8988T (cell line): Measurements from ENCODE around the gene PIGC.

Experiments
- DNase-seq: peaks from one replicate; pipeline ENCODE4 v3.0.0; 2011

Gene PIGC

DNA sequence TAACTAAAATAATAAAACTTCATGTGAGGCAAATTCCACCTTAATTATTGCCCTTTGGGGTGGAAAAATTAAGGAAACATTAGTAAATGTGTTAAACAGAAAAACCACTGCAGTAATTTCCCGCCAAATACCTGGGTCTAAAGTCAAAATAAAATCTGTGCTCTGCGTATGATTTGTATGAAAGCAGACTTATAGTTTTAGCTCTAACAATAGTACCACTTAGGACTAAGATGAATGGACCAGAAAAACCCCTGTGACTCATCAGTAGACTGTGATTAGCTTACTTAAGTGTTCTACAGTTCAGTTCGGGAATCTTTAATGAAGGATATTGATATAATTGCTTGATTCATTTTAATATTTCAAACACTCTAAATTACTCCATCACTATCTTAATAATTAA, 46.6 kb downstream of the PIGC start:
- no peak for DNase-seq

DNA sequence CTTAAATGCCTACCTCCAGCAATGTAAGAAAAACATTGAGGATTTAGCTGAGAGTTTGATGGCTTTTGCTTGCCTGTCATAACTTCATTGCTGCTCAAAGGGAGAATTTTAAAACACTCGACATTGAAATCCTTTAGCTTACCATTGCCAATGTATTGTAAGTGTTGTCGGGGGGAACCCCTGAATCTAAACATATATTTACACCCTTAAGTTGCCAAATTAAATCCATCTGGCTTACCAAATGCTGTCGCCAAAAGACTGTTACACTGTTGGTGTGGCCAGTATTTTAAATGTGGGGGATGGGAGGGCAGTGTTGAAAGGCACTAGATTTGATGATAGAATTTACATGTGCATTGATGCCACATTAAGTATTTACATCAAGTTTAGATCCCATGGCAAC, 48.3 kb downstream of the PIGC start:
- DNase-seq: no peak

DNA sequence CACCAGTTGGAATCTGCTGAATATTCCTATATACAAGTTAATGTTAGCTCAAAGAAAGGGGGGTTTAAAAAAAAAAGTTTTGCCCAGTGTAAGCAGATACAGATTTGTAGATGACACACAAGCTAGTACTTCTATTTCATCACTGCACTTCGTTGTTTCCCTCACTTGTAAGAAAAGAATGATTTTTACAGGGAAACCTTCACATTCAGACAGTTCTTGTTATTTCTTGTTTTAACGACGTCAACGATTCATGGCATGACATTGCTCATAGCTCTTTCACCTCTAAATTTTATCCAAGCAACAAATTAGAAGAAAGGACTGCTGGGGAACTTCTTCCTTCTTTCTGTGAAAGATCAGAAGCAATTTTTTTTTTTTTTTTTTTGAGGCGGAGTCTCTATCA, 49.1 kb downstream of the PIGC start:
- DNase-seq: no peak

DNA sequence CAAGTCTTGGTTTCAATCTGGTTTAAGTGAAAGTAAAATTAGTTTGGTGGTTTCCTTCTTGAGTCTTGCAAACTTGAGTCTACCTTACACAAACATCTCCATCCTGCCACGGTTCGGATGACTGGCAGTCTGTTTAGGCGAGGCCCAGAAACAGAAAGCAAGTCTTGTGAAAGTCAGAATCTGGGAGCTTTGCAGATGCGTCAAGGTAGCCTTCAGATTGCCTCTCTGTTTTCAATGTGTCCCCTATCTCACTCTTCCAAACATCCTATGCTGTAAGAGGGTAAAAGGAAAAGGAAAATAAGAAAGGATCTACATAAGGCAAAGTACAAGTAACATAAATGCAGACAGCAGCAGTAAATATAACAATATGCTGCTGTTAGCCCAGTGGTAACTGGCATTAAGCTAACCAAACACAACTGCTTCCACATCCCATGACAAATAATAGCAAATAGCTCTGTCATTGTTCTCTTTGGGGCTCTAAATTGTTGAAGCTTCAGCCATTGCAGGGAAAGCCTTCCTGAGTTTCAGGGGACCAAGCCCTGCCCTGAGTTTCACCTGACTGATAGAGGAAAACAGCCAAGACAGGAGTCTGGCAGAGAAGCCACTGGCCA, 49.6 kb downstream of the PIGC start:
- DNase-seq: no peak

DNA sequence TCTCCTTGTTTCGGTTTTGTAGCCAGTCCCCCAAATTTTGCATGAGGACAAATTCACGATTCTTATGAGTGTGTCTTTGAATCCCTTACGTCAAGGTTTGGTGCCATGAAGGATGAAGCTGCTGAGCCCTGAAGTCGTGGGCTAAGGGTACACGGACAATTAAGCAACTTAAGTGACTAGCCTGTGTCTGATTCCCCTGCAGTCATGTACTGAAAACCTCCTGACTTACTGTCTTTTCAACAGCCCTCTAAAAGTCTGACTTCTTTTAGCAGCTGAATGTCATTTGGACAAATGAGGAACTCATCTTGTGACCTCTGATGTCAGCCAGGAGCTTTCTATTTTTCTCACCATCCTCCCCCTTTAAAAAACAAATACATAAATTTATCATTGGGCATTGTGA, 50.5 kb downstream of the PIGC start:
- DNase-seq: no peak

DNA sequence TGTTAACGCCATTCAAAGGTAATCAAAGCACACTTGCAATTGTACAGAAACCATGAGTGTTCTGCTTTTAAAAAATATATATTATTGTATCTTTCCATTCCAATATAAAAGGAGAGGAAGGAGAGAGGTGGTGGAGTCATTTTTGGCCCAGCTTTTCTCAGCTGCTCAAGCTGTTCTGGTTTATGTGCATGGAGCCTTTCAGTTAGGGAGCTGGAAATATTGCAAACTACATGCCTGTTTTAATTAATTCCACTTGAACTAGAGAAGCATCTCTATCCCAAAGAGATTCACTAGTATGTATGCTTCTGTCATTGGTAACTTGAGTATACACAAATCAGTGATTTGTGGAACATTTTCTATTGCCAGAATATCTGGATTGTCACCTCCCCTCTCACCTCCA, 51.9 kb downstream of the PIGC start:
- DNase-seq: no peak
